ENCODE data around the gene PDF.
"Not testable (repeated sequence)": the region's sequence is repeated elsewhere in the genome, so short reads cannot be mapped to it uniquely, and the experiment has no call there.

PDF gene

GRCh38 chr16:69330286-69331109 is at the start of gene PDF:
Gene PDF, minus strand, starts transcription at chr16:69330588. Its CDS starts 18 bp downstream, at chr16:69330570.
- peak; percentile 68 to 84 for DNase-seq

GRCh38 chr16:69378760-69379159 is 48.4 kb upstream of the PDF start:
- DNase-seq, result no peak

DNA sequence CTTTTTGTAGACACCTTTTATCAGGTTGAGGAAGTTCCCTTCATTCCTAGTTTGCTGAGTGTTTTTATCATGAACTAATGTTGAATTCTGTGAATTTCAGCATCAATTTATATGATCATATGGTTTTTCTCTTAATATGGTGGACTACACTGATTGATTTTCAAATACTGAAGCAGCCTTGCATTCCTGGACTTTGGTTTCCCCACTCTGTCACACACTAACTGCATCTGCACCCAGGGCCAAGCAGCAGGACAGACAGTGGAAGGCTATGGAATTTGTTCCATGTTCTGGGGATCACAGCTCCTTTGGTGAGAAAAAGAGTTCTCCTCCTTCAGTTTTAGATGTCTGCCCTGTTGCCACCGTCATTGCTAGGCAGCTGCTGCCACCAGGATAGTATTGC is 47.6 kb upstream of the PDF start:
- no peak for DNase-seq

DNA sequence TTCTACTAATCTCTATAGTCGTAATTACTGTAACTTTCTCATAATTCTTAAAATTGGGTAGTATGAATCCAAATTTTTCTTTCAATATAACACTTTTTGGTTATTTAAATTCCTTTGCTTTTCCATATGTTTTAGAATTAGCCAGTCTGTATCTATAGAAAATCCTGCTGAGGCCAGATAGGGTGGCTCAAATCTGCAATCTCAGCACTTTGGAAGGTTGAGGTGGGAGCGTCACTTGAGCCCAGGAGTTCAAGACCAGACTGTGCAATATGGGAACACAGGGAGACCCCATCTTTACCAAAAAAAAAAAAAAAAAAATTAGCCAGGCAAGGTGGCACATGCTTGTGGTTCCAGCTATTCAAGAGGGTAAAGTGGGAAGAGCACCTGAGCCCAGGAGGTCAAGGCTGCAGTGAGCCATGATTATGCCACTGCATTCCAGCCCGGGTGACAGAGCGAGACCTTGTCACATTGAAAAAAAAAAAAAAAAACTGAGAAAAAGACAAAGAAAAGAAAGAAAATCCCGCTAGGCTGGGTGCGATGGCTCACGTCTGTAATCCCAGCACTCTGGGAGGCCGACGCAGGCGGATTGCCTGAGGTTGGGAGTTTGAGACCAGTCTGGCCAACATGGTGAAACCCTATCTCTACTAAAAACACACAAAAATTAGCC is 46.1 kb upstream of the PDF start:
- no peak for DNase-seq

DNA sequence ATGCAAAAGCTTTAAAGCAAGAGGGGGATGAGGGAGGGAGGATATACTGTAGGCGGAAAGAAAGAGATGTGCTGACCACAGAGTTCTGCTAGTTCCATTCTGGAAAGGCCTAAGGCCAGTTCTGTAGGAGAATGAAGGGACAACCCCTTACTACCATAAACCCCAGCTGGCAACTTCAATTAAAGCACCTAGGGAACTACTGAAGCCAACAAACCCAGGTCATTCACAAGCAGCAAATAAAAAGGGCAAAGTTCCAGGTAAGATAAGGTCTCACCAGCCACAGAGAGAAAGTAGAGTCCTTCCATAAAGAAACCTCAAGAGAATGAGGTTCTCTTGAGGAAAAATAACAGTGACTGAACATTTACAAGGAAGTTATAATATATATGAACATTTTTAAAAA is 42.6 kb upstream of the PDF start:
- no peak for DNase-seq

DNA sequence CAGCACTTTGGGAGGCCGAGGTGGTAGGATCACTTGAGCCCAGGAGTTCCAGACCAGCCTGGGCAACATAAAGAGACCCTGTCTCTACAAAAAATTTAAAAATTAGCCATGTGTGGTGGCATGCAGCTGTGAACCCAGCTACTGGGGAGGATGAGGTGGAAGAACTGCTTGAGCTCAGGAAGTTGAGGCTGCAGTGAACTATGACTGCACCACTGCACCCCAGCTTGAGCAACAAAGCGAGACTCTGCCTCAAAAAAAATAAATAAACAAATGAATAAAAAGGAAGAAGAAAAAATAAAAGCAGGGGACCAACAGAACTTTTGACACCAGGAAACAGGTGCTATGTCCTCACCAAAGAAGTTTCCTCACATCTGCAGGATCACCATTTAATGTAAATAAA is 41.2 kb upstream of the PDF start:
- peak in 1 of 2 donors; percentile 13 for DNase-seq

DNA sequence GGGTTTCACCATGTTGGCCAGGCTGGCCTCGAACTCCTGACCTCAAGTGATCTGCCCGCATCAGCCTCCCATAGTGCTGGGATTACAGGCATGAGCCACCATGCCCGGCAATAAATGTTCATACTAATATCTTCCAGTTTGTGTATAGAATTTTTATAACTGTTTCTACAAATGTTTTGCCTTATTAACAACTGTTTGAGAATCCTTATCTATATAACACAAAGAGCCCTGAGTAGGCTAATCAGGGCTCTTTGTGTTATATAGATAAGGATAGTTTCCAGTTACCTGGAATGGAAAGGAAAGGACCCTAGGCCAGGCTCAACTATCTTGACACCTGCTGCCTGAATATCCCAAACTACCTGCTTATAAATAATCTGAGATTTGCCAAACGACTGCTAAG is 38.5 kb upstream of the PDF start:
- no peak for DNase-seq

DNA sequence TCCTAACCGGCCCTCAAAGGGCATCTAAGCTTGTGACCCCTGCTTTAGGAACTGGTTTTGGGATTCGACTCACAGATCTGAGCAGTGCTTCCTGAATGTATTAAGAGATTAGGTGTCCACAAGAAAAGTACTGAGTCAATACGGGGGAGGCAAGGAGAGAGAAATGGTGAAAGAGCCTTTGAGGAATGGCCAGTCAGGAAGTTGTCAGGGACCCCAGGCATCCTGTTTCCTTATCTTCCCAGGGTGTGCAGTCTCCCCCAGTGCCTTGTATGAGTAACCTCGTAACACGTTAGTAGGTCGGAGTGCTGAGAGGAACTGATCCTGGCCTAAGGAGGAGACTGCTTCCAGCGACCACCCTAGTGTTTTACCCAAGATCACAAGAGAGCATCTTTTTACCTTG is 37.6 kb upstream of the PDF start:
- no peak for DNase-seq

DNA sequence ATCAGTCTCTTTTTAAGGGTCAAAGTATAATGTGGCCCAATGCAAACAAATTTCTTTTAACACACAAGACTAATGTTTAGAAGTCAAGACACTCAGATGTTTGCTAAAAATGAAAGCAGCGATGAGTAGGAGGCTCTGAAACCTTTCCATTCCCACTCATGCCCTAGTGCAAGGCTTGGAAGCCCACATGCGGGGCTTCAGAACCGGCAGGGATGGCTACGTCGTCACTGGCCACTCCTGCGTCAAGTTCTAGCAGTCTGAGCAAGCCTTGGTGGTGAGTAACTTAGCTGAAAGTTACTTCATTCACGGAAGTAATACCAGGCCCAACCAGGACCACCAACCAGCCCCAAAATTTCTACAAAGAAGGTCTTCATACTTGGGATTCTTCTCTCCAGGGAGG is 36.0 kb upstream of the PDF start:
- DNase-seq, result no peak

DNA sequence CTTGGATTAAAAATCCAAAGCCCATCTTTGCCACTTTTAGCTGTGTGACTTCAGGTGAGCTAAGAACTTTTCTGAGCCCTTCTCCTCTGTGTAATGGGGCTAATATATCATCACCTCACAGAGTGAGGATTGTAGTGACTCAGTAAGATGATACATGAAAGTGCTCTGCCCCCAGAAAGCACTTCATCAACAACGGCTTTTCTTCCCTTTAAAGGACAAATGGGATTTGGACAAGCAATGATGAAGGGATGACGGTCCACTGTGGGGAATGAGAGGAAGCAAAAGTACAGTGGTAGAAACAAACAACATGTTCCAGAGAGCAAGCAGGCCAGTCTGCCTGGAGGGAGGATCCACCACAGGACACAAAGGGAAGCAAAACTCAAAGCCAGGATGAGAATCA is 35.5 kb upstream of the PDF start:
- no peak for DNase-seq

GRCh38 chr16:69364088-69364487 is 33.7 kb upstream of the PDF start:
- DNase-seq, result no peak

DNA sequence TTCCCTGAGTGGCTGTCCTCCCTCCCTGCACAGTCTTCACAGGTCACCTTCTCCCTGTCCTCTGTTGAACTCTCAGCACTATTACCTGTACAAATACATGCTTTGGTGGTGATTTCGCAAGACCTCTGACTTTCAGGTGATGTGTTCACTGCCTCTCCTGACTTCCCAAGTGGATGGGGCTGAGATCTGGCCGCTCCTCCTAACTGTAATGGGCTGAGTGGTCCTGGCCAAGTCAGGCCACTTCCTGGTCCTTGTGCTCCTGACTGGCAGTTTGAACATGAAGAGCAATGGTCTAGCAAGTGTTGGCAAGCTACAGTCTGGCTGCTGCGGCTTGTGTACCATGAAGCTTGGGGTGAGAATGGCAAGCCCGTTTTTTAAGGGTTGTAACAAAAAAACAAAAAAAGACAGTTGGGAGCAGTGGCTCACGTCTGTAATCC is 32.9 kb upstream of the PDF start:
- DNase-seq, result no peak

DNA sequence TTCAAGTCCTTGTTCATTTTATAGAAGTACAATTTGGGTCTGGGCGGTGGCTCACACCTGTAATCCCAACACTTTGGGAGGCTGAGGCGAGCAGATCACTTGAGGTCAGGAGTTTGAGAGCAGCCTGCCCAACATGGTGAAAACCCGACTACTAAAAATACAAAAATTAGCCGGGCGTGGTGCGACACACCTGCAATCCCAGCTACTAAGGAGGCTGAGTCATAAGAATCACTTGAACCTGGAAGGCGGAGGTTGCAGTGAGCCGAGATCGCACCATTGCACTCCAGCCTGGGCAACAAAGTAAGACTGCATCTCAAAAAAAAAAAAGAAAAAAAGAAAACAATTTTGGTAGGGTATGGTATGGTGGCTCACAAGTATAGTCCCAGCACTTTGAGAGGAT is 29.7 kb upstream of the PDF start:
- DNase-seq, result not testable (repeated sequence)

GRCh38 chr16:69351309-69352027 is 21.1 kb upstream of the PDF start, which contains the start of gene TMED6:
Gene TMED6, minus strand, starts transcription at chr16:69351786. Its CDS starts 33 bp downstream, at chr16:69351753.
- DNase-seq, result no peak

- no peak for DNase-seq
Measured at GRCh38 chr16:69350536-69351133, 20.2 kb upstream of the PDF start.

DNA sequence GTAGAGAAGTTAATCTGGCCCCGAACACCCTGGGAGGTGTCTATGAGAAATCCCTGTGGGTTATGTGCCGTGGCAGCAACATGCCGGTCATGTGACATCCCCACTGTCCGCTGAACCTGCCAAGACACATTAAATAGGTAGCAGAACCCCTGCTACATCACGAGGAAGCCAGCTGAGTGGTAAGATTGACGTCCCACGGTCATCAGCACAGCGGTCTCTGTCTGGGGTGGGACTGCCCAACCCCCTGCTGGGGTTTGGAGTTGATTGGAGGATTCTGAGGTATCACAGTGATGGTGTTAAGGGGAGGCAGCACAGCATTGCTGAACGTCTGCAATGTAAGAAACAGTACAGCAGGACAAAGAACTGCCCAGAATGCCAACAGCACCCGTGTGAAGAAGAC is 19.1 kb upstream of the PDF start:
- DNase-seq, result no peak

GRCh38 chr16:69348222-69348621 is 17.8 kb upstream of the PDF start:
- no peak for DNase-seq

DNA sequence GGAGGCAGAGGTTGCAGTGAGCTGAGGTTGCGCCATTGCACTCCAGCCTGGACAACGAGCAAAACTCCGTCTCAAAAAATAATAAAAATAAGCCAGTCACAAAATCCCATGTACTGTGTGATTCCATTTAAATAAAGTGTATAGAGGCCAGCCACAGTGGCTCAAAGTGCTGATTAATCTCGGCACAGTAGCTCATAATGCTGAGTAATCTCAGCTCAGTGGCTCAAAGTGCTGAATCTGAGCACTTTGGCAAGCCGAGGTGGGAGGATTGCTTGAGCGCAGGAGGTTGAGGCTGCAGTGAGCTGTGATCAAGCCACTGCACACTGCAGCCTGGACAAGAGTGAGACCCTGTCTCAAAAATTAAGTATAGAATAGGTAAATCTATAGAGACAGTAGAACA is 16.3 kb upstream of the PDF start:
- no peak for DNase-seq

DNA sequence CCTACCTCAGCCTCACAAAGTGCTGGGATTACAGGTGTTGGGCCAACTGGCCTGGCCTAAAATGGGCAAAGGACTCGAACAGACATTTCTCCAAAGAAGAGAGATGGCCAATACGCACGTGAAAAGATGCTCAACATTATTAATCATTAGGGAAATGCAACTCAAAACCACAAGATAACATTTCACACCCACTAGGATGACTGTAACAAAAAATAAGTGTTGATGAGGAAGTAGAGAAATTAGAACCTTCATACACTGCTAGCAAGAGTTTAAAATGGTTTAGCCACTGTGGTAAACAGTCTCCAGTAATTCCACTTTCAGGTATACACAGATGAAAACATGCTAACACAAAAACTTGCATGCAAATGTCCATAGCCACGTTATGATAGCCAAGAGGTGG is 15.5 kb upstream of the PDF start:
- DNase-seq, result no peak

DNA sequence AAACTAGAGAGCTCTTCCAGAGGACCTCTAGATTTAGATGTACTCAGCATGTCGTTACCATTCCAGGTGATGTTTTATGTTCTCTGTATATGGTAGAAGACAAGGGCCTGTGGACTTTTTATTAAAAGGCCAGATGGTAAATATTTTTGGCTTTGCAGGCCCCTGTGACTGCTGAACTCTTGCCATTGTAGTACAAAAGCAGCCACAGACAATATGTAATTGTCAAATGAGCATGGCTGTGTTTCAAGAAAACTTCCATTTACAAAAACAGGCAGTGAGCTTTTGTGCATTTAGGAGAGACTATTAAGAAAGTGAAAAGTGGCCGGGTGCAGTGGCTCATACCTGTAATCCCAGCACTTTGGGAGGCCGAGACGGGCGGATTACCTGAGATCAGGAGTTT is 13.8 kb upstream of the PDF start:
- DNase-seq, result no peak

DNA sequence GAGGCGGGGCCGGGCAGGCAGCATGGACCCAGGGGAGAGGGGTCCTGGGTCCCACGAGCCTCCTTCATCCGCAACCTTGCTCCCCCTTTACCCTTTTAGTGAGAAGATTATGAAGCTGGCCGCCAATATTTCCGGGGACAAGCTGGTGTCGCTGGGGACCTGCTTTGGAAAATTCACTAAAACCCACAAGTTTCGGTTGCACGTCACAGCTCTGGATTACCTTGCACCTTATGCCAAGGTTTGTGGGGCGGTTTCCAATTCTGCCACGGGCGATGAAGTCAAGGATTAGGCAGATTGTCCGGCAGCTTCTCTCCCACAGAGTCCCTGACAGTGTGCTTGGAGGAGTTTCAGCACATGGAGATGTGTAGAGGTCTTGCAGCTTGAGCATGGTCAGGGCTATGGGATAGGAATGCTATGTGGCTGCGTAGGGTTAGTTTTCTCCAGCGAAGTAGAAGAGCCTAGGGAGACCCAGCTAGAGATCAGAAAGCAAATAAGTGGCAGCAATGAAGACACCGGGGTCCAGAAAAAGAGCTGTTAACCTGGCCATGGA is 9.8 kb upstream of the PDF start:
- DNase-seq, result no peak

DNA sequence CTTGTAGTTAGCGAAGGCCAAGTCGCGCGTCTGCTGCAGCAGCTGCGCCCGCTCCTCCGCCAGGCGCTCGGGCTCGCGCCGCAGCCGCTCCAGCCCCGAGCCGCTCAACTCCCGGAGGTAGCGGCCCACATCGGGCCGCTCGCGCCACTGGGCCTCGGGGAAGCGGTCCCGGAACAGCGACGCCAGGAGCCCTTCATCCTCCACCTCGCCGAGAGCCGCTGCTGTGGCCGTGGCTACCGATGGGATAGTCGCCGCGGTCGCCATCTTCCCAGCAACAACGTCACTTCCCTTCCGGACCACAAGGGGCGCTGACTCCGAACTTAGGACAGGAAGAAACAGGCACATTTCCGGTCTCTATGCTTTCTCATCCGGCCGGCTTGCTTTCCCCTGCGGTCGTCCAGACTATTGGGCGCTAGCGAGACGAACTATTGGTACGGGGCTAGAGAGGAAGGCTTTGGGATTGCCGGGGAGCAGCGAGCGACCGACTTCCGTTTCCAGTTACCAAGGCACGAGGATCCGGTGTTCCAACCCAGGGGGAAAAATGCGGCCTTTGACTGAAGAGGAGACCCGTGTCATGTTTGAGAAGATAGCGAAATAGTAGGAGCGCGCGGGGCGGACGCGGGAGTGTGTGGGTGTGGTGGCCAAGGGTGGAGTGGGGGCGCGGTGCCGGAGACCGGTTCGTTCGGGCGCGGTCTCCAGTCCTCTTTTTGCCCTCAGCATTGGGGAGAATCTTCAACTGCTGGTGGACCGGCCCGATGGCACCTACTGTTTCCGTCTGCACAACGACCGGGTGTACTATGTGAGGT is 9.1 kb upstream of the PDF start, which contains the start of the genes COG8 and NIP7:
COG8 (minus strand) TSS at position 276 of the 806 bp plus-strand sequence; CDS start at position 264, 12 bp downstream.
NIP7 (plus strand) TSS at position 484 of the 806 bp plus-strand sequence; CDS start at position 542, 58 bp downstream.
- peak; percentile 92 to 95 for DNase-seq
